ENCODE measurements around the gene APLF.

DNA sequence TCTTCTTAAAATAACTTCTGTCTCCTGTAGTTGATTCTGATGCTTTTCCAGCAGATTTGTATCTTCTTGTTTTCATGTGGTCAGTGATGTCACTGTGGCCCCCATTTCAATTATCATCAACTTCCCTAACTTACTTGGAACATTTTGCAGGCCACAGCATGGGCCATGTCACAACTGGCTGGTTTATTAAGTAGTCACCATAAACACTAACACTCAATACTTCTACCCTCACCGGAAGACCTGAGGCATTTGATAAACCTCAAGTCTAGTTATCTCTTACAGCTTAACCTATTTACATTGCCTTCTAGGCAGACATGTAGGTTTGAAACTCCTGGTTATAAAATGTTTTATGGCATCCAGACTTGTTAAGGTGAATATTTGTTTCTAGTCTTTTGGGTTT, 138.6 kb downstream of the APLF start:
- TF ChIP-seq POLR2A (IDR thresholded peaks at IDR 0.05): no peak
- TF ChIP-seq, protein P1, sequence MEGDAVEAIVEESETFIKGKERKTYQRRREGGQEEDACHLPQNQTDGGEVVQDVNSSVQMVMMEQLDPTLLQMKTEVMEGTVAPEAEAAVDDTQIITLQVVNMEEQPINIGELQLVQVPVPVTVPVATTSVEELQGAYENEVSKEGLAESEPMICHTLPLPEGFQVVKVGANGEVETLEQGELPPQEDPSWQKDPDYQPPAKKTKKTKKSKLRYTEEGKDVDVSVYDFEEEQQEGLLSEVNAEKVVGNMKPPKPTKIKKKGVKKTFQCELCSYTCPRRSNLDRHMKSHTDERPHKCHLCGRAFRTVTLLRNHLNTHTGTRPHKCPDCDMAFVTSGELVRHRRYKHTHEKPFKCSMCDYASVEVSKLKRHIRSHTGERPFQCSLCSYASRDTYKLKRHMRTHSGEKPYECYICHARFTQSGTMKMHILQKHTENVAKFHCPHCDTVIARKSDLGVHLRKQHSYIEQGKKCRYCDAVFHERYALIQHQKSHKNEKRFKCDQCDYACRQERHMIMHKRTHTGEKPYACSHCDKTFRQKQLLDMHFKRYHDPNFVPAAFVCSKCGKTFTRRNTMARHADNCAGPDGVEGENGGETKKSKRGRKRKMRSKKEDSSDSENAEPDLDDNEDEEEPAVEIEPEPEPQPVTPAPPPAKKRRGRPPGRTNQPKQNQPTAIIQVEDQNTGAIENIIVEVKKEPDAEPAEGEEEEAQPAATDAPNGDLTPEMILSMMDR (IDR thresholded peaks at IDR 0.05): no peak
